Right ventricle myocardium superior (tissue), 1 donor: ENCODE results near the gene AHCYL2. TPM values are rescaled to one million over a fixed set of nuclear protein-coding genes. Genes with fewer than 3 reads are reported as not detected.
A peak's percentile ranks its signal among the peaks of the same experiment; 100 is the strongest.
"Not testable (repeated sequence)": the region's sequence is repeated elsewhere in the genome, so short reads cannot be mapped to it uniquely, and the experiment has no call there.

Source experiments
- ATAC-seq: fragments of 200-7000 bp; cut with Tn5 transposase; one replicate; pipeline ENCODE4 v1.9.1; 2020; ENCODE audit warnings: mild to moderate bottlenecking; ENCODE audit not compliant: poor library complexity
- DNase-seq: peaks from one replicate; pipeline ENCODE4 v3.0.0-alpha.2; 2020
- intact Hi-C: fragments of 100-400 bp; cut with DNase I; formaldehyde crosslinking; loops from one replicate; pipeline ENCODE4 v1.11.2; 2022
- total RNA-seq: library from RNA; stranded (reverse); fragmentation: NEBNext Ultra II Directional; extraction: Animal tissue kit (Norgen Biotek cat#: 25700); gene quantifications from one replicate; pipeline ENCODE4 v1.2.1, GENCODE V29; 2021
- donor health status: DM: no; HTN: yes; CAD: no; lungs with severe emphysema.

AHCYL2 gene
- total RNA-seq, 1 donor from 2014 or later: 6.7 TPM

- intact Hi-C loops: no loop called here
- ATAC-seq: no peak
- DNase-seq: no peak
Measured at GRCh38 chr7:129270077-129270476, 45.2 kb downstream of the AHCYL2 start.

GRCh38 chr7:129271500-129272355 lies 46.9 kb downstream of the AHCYL2 start:
- intact Hi-C loops: no loop called here
- ATAC-seq (peak; percentile 66), DNase-seq (no peak)

DNA sequence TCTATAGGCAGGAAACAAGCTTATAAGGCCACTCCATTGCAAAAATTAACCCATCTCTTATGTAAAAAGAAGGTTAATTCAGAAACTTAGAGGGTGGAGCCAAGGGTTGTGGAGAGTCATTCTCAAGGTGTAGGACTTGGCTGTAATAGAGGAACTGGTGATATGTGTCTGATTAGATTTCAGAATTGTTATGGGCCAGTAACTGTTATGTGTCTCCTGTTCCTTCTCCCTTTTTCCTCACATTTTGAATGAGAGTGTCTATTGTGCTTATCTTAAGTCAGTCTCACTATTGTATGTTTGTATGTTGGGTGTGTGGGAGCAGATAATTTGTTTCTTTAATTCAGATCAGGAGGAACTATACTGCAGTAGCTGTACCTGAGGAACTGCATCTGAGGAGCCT lies 49.1 kb downstream of the AHCYL2 start:
- DNase-seq (no peak), ATAC-seq (no peak)
- intact Hi-C loops: no loop called here

GRCh38 chr7:129277629-129278028 lies 52.8 kb downstream of the AHCYL2 start:
- DNase-seq (no peak), ATAC-seq (no peak)
- intact Hi-C loops: no loop called here

GRCh38 chr7:129278688-129279087 lies 53.9 kb downstream of the AHCYL2 start:
- intact Hi-C loops: no loop called here
- no peak for ATAC-seq

GRCh38 chr7:129279757-129280156 lies 54.9 kb downstream of the AHCYL2 start:
- no peak for DNase-seq
- ATAC-seq: no peak
- intact Hi-C loops: no loop called here

More at GRCh38 chr7:129278688-129279087, 53.9 kb downstream of the AHCYL2 start:
- DNase-seq: no peak

DNA sequence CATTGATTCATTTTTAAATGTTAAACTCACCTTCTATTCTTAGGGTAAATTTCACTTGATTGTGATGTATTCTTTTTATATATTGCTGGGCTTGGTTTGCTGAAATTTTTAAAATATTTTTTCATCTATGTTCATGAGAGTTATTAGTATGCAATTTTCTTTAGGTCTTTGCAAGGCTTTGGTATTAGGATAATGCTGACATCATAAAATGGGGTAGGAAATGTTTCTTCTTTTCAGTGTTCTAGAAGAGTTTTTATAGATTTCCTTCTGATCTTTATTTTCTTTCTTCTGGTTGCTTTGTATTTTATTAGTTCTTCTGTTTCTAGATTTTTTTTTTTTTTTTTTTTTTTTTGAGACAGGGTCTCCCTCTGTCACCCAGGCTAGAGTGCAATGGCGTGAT lies 56.3 kb downstream of the AHCYL2 start:
- no peak for ATAC-seq
- intact Hi-C loops: no loop called here
- DNase-seq: no peak

- intact Hi-C loops: no loop called here
- ATAC-seq (no peak), DNase-seq (no peak)
Measured at GRCh38 chr7:129282865-129283264, 58.0 kb downstream of the AHCYL2 start.

DNA sequence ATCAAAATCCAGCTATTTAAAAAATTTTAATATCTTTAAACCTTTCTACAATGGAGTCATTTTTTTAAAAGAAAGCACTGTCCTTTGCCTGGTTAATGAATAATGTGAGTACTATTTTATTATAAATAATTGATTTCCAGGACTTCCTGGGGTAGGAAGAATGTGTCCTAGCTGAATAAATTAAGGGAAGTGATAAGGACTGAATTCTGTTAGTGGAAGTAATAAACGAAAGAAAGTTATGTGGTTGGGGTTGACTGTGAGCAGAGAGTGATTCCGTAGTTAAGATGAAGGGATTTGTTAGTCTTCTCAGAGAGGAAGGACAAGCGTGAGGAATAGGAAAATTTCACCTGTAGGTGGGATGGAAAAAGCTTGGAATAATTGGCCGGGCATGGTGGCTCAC lies 59.1 kb downstream of the AHCYL2 start:
- no peak for ATAC-seq
- no peak for DNase-seq
- intact Hi-C loops: no loop called here

GRCh38 chr7:129285111-129285510 lies 60.3 kb downstream of the AHCYL2 start:
- DNase-seq: no peak
- intact Hi-C loops: no loop called here
- no peak for ATAC-seq

DNA sequence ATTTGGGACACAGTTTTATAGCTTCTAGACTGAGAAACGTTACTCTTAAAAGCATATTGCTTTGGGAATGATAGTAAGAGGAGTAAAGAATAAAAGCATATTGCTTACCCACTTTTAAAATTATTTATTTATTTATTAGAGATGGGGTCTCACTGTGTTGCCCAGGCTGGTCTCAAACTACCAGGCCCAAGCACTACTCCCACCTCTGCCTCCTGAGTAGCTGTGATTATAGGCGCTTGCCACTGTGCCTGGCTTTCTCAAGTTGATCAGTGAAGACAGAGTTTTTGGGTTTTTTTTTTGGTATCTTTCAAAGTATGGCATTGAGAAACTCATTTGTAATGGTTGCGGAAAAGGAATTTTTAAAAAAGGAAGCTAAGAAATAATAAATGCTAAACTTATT lies 68.0 kb downstream of the AHCYL2 start:
- intact Hi-C loops: no loop called here
- ATAC-seq (no peak), DNase-seq (no peak)

GRCh38 chr7:129295015-129295423 lies 70.2 kb downstream of the AHCYL2 start:
- DNase-seq (no peak), ATAC-seq (peak; percentile 75)
- intact Hi-C loops: loop anchor here (5.0 kb wide), 1 partner anchor 78 kb away; no protein-coding TSS in a partner anchor

- ATAC-seq: no peak
- DNase-seq: peak; percentile 50
- intact Hi-C loops: loop anchor here (5.0 kb wide), 1 partner anchor 81 kb away; no protein-coding TSS in a partner anchor
Measured at GRCh38 chr7:129298268-129298893, 73.6 kb downstream of the AHCYL2 start.

DNA sequence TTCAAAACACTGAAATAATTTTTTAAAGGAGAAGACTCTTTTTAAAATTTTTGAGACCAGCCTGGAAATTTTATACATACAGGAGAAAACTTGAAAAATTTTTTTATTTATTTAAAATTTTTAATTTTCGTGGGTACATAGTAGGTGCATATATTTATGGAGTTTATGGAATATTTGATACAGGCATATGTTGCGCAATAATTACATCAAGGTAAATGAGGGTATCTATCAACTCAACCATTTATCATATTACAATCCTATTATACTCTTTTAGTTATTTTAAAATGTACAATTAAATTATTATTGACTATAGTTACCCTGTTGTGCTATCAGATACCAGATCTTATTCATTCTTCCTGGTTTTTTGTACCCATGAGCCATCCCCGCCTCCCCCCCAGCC lies 75.1 kb downstream of the AHCYL2 start:
- intact Hi-C loops: loop anchor here (5.0 kb wide), 1 partner anchor 83 kb away; no protein-coding TSS in a partner anchor
- DNase-seq: no peak
- no peak for ATAC-seq

- ATAC-seq, DNase-seq, intact Hi-C loops: not testable (repeated sequence)
Measured at GRCh38 chr7:129300299-129300698, 75.5 kb downstream of the AHCYL2 start.

GRCh38 chr7:129307592-129307991 lies 82.8 kb downstream of the AHCYL2 start:
- intact Hi-C loops: no loop called here
- ATAC-seq: no peak
- no peak for DNase-seq

GRCh38 chr7:129308047-129308446 lies 83.2 kb downstream of the AHCYL2 start:
- peak; percentile 89 for ATAC-seq
- DNase-seq: peak; percentile 52
- intact Hi-C loops: no loop called here

DNA sequence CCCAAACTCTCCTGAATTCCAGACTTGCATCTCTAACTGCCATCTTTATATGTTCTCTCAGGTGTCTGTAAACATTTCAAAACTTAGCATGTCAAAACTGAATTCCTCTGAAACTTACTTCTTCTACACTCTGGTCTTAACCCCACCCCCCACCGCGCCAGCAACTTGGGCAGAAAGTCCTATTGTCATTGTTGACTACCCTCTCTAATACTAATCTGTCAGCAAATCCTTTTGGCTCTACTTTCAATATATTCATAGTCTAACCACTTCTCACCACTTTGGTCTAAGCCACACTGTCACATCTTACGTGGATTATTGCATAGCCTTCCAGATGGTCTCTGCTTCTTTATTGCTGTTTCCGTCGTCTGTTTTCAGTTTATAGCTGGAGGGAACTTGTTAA lies 86.6 kb downstream of the AHCYL2 start:
- no peak for ATAC-seq
- no peak for DNase-seq
- intact Hi-C loops: no loop called here

DNA sequence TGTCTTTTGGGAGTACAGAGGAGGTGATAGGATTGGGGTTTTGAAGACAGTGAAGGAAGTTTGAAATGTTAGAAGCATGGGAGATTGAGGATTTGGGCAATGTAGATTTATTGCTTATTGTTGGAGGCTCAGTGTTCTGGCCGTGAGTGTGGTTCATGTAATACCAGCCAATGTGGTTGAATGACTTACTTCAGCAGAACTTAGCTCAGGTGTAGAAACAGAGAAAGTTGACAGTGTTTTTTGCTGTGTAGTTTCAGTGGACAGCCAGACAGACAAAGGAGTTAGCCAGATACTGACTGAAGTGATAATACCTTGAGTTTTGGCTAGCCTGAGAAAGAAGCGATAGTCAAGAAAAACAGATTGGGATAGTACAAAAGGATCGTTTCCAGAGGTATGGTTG lies 88.5 kb downstream of the AHCYL2 start:
- ATAC-seq (no peak), DNase-seq (no peak)
- intact Hi-C loops: no loop called here

DNA sequence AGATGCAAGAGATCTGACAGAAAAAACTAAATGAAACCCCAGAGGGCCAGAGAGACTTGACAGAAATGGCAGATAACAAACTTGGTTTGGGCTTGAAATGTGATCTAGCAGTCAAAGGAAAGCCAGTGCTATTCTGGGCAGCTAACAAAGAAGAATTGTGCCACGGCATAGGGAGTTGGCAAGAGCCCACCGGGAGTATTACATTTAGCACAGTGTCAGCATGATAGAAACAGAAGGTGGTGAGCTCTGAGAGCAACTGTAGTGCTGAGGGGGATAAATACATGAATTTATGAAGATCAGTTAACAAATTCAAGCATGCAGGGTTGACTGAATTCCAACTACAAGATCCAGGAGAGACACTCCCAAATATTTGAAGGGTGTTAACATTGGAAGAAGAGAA lies 91.1 kb downstream of the AHCYL2 start:
- peak; percentile 48 for DNase-seq
- intact Hi-C loops: no loop called here
- peak; percentile 96 for ATAC-seq
